B cell (primary cell): ENCODE measurements around the gene RFT1. TPM values are rescaled to one million over a fixed set of nuclear protein-coding genes. Genes with fewer than 3 reads are reported as not detected.

Experiments used
- ATAC-seq: fragments of 200-7000 bp; cut with Tn5 transposase; one replicate; pipeline ENCODE4 v1.10.0; 2021; ENCODE audit warnings: low read depth, mild to moderate bottlenecking, moderate number of reproducible peaks, moderate library complexity
- CTCF ChIA-PET: fragments of 350-600 bp; sonication (Branson Sonifier 250); formaldehyde crosslinking; loops from one replicate; lab custom pipeline; 2021; ENCODE audit warnings: antibody characterized with exemption, inconsistent platforms; lab: Charles Lee
- POLR2A ChIA-PET: fragments of 350-600 bp; sonication (Branson Sonifier 250); formaldehyde crosslinking; loops from one replicate; lab custom pipeline; 2021; ENCODE audit warnings: antibody characterized with exemption; lab: Charles Lee
- DNase-seq: peaks from one replicate; pipeline ENCODE4 v3.0.0; 2013
- H2AFZ ChIP-seq: 2 replicates; pipeline ENCODE4 v1.6.1; 2012; ENCODE audit warnings: mild to moderate bottlenecking, low read depth, low read length; ENCODE audit not compliant: insufficient read depth, poor library complexity, severe bottlenecking
- H3K27ac ChIP-seq, 2 donors: 1 replicate in 1 of 2; 2 replicates in 1 of 2; pipeline ENCODE4 v1.5.1; 2012 to 2013; ENCODE audit warnings: low read length in 2 of 2, mild to moderate bottlenecking in 2 of 2, moderate library complexity in 1 of 2
- H3K27me3 ChIP-seq, 4 experiments: fragments of 200-600 bp in 1 of 4; sonication (generic) in 1 of 4; replicated peaks in 1 of 4; 1 replicate in 2 of 4; 2 replicates in 2 of 4; pipeline versions ENCODE4 v1.6.1 to v1.7.0; 2013 to 2016; ENCODE audit warnings: low read length in 3 of 4, mild to moderate bottlenecking in 2 of 4, mixed read lengths in 1 of 4, moderate library complexity in 1 of 4; ENCODE audit not compliant: insufficient read depth in 4 of 4, control insufficient read depth in 3 of 4; ENCODE audit errors: control extremely low read depth in 1 of 4
- H3K36me3 ChIP-seq, 2 experiments: replicated peaks in 1 of 2; 1 replicate in 1 of 2; 2 replicates in 1 of 2; pipeline versions ENCODE4 v1.6.1 to v1.7.1; 2013; ENCODE audit warnings: low read length in 1 of 2; ENCODE audit not compliant: insufficient read depth in 2 of 2, control insufficient read depth in 1 of 2; ENCODE audit errors: control extremely low read depth in 1 of 2, extremely low read depth in 1 of 2
- H3K4me1 ChIP-seq, 2 donors: fragments of 200-600 bp in 1 of 2; sonication (generic) in 1 of 2; 1 replicate in 1 of 2; 2 replicates in 1 of 2; pipeline versions ENCODE4 v1.5.1 to v1.6.1; 2013 to 2017; ENCODE audit warnings: low read length in 2 of 2; ENCODE audit not compliant: control insufficient read depth in 2 of 2, insufficient read depth in 2 of 2
- H3K4me2 ChIP-seq: replicated peaks from 2 replicates; pipeline ENCODE3; 2012; ENCODE audit warnings: mild to moderate bottlenecking, low read depth, low read length; ENCODE audit not compliant: poor library complexity, severe bottlenecking
- H3K4me3 ChIP-seq, 5 experiments: fragments of 200-600 bp in 1 of 5; sonication (generic) in 1 of 5; 1 replicate in 3 of 5; 2 replicates in 2 of 5; pipeline versions ENCODE4 v1.5.1 to v1.7.0; 2011 to 2016; ENCODE audit warnings: low read length in 4 of 5, mild to moderate bottlenecking in 4 of 5, low read depth in 2 of 5, control low read depth in 1 of 5, moderate library complexity in 1 of 5; ENCODE audit not compliant: insufficient read depth in 1 of 5; ENCODE audit errors: control extremely low read depth in 1 of 5, extremely low read depth in 1 of 5
- H3K79me2 ChIP-seq: fragments of 200-600 bp; sonication (generic); one replicate; pipeline ENCODE4 v1.6.0; 2016; ENCODE audit warnings: low read length; ENCODE audit not compliant: control insufficient read depth, insufficient read depth
- H3K9ac ChIP-seq: fragments of 200-600 bp; sonication (generic); 2 replicates; pipeline ENCODE4 v1.6.1; 2017; ENCODE audit warnings: mild to moderate bottlenecking, low read length, moderate library complexity
- H3K9me3 ChIP-seq, 3 donors: one replicate each; pipeline versions ENCODE4 v1.6.1 to v1.7.1; 2013; ENCODE audit warnings: low read length in 2 of 3; ENCODE audit not compliant: control insufficient read depth in 2 of 3, insufficient read depth in 1 of 3; ENCODE audit errors: control extremely low read depth in 1 of 3
- H4K20me1 ChIP-seq: 2 replicates; pipeline ENCODE4 v1.6.0; 2012; ENCODE audit warnings: mild to moderate bottlenecking, low read length; ENCODE audit not compliant: insufficient read depth, control insufficient read depth, poor library complexity, severe bottlenecking
- H3K27ac Mint-ChIP-seq: one replicate; pipeline ENCODE4 v1.8.0; 2021; ENCODE audit warnings: mixed read lengths
- H3K27me3 Mint-ChIP-seq: one replicate; pipeline ENCODE4 v1.8.0; 2021; ENCODE audit warnings: mixed read lengths
- H3K4me1 Mint-ChIP-seq: one replicate; pipeline ENCODE4 v1.8.0; 2021; ENCODE audit warnings: mixed read lengths
- H3K4me3 Mint-ChIP-seq: one replicate; pipeline ENCODE4 v1.8.0; 2021; ENCODE audit warnings: mixed read lengths
- H3K9me3 Mint-ChIP-seq: one replicate; pipeline ENCODE4 v1.8.0; 2022; ENCODE audit warnings: mixed read lengths; ENCODE audit not compliant: insufficient read depth
- CTCF ChIP-seq: fragments of 200-600 bp; IDR thresholded peaks from one replicate; pipeline ENCODE4 v1.8.0; 2022; ENCODE audit warnings: antibody characterized with exemption, mild to moderate bottlenecking
- EZH2 ChIP-seq: IDR thresholded peaks from 2 replicates; pipeline ENCODE4 v1.6.1; 2012; ENCODE audit warnings: borderline replicate concordance, low read depth, mild to moderate bottlenecking, moderate library complexity, low read length; ENCODE audit not compliant: insufficient read depth, poor library complexity, severe bottlenecking
- WGBS: methylation state at CpG from one replicate; pipeline ENCODE4 v1.1.5; 2013; ENCODE audit warnings: missing lambda C conversion rate; ENCODE audit not compliant: insufficient coverage; 5-methylcytosine and 5-hydroxymethylcytosine counted together
- intact Hi-C: fragments of 100-400 bp; cut with micrococcal nuclease; formaldehyde crosslinking; loops from one replicate; pipeline ENCODE4 v1.10.0; 2022
- polyA plus RNA-seq: library from polyadenylated mRNA; depleted of rRNA; stranded (reverse); fragments of >200 nt; gene quantifications from 2 replicates; pipeline ENCODE4 v1.2.3, GENCODE V29; 2012
- total RNA-seq, 2 donors: library from RNA; stranded (reverse); fragments of 120-200 nt in 1 of 2; gene quantifications; 1 replicate in 1 of 2; 2 replicates in 1 of 2; pipeline versions ENCODE4 v1.2.3 to v1.2.4, GENCODE V29; 2013 to 2022

The RFT1 gene
- total and polyA plus RNA-seq, 2 donors (not counting 1 experiment from before 2014, with no cell fraction given), result 12.1 to 28.9 TPM

- no peaks in the 10 kb centered on the region for H3K9me3 Mint-ChIP-seq
- DNase-seq (no peak), ATAC-seq (no peak)
- no peaks in the 10 kb centered on the region for H3K4me1 ChIP-seq
- H3K27me3 ChIP-seq, result no peaks in the 10 kb centered on the region
- no peak overlapping the region for H3K27ac ChIP-seq
- TF ChIP-seq CTCF, result no peak
- no peak for TF ChIP-seq EZH2
- H3K79me2 ChIP-seq, result peaks cover 19% of the 10 kb centered on the region
- H2AFZ ChIP-seq, result no peak overlapping the region
- WGBS, result 100% methylated on average over 2 of the region's 4 CpGs
- H3K4me2 ChIP-seq, result no peak overlapping the region
- H3K9ac ChIP-seq, result no peak overlapping the region
- H3K4me3 ChIP-seq, result no peak overlapping the region
- no peaks in the 10 kb centered on the region for H4K20me1 ChIP-seq
- ChIA-PET POLR2A (no interaction called here), CTCF (interaction anchor here (0.9 to 17.4 kb wide), 4 partner anchors 8 to 76 kb away, joined by 3 to 262 read pairs (median 9); no protein-coding TSS in a partner anchor)
- H3K36me3 ChIP-seq, result peaks cover 25 to 85% of the 10 kb centered on the region in 2 experiments
- peaks cover 4% of the 10 kb centered on the region for H3K4me1 Mint-ChIP-seq
- no peak overlapping the region for H3K4me3 Mint-ChIP-seq
- no peaks in the 10 kb centered on the region for H3K9me3 ChIP-seq
- H3K27me3 Mint-ChIP-seq, result no peaks in the 10 kb centered on the region
- intact Hi-C loops, result no loop called here
- H3K27ac Mint-ChIP-seq, result no peak overlapping the region
These were observed 7.8 kb downstream of the RFT1 start for GRCh38 chr3:53122255-53122932.

DNA sequence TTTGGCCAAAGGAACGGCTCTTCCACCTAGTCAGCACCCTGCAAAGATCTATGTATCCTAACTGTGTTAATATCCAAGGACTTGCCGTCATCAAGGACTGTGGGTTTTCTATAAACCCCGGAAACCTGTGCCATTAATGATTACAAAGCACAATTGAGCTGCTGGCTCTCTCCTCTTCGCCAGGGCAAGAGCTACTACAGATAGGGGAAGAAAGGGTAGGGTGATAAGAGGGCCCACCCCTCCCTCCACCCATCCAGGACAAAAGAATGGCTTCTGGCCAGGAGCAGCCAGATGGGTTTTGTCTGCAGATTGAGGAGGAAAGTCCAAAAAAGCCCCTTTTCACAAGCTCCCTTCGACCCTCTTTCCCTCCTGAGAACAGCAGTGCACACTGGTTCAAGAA is 9.9 kb downstream of the RFT1 start:
- ChIA-PET CTCF (interaction anchor here (7.2 to 17.4 kb wide), 2 partner anchors 14 to 78 kb away, joined by 82 to 262 read pairs; no protein-coding TSS in a partner anchor), POLR2A (no interaction called here)
- H3K9me3 ChIP-seq, result no peaks in the 10 kb centered on the region
- DNase-seq (no peak), ATAC-seq (no peak)
- H3K9me3 Mint-ChIP-seq, result no peaks in the 10 kb centered on the region
- no peaks in the 10 kb centered on the region for H3K4me1 Mint-ChIP-seq
- no peak overlapping the region for H3K9ac ChIP-seq
- no peak overlapping the region for H3K27ac ChIP-seq
- no peak overlapping the region for H3K4me3 ChIP-seq
- WGBS, result 100% methylated on average over 1 of the region's 5 CpGs
- H3K27me3 ChIP-seq, result no peaks in the 10 kb centered on the region
- no peaks in the 10 kb centered on the region for H3K4me1 ChIP-seq
- TF ChIP-seq CTCF (no peak), EZH2 (no peak)
- peaks cover 18% of the 10 kb centered on the region for H3K79me2 ChIP-seq
- no peak overlapping the region for H2AFZ ChIP-seq
- H3K27ac Mint-ChIP-seq, result no peak overlapping the region
- H4K20me1 ChIP-seq, result no peaks in the 10 kb centered on the region
- H3K27me3 Mint-ChIP-seq, result no peaks in the 10 kb centered on the region
- H3K36me3 ChIP-seq, result peaks cover 19 to 95% of the 10 kb centered on the region in 2 experiments
- no peak overlapping the region for H3K4me2 ChIP-seq
- intact Hi-C loops, result no loop called here
- H3K4me3 Mint-ChIP-seq, result no peak overlapping the region
